HCT116 (cell line): ENCODE measurements around the gene KDM6B. TPM values are rescaled to one million over a fixed set of nuclear protein-coding genes. Genes with fewer than 3 reads are reported as not detected.

Experiments used
- ATAC-seq: fragments of 200-7000 bp; cut with Tn5 transposase; 2 replicates; pipeline ENCODE4 v1.9.1; 2020; ENCODE audit warnings: mild to moderate bottlenecking, moderate library complexity
- BruUV-seq: library from RNA; stranded (reverse); fragments of 400-500 nt; replicated peaks from 2 replicates; lab custom pipeline; 2021; lab: Mats Ljungman, UMichigan
- CTCF ChIA-PET: fragments of 300-600 bp; sonication (Branson Sonifier 250); formaldehyde crosslinking; loops from one replicate; lab custom pipeline; 2021; ENCODE audit warnings: antibody characterized with exemption; lab: Charles Lee
- POLR2A ChIA-PET: fragments of 300-600, 350-600 bp; sonication (Branson Sonifier 250); formaldehyde crosslinking; loops from one replicate; lab custom pipeline; 2021; ENCODE audit warnings: antibody characterized with exemption; lab: Charles Lee
- RAD21 ChIA-PET, 2 experiments: fragments of 300-600 bp; sonication (Branson Sonifier 250); formaldehyde crosslinking; loops; one replicate each; lab custom pipeline; 2023; ENCODE audit warnings: low total read pairs in 2 of 2; ENCODE audit not compliant: uncharacterized antibody in 2 of 2, unreplicated experiment in 2 of 2, low non-redundant PET in 1 of 2; lab: Charles Lee
- DNase-seq: peaks from one replicate; pipeline ENCODE4 v3.0.0-alpha.2; 2010; ENCODE audit warnings: low read depth, low spot score
- H2AFZ ChIP-seq: fragments of 200-600 bp; shearing (Covaris generic), sonication (generic); 2 replicates; pipeline ENCODE4 v1.6.1; 2017; ENCODE audit warnings: low read depth, mixed run types, mixed read lengths, antibody characterized with exemption, low read length; ENCODE audit not compliant: poor library complexity, severe bottlenecking
- H3K27ac ChIP-seq: 2 replicates; pipeline ENCODE4 v1.5.1; 2012; ENCODE audit warnings: low read depth, low read length
- H3K27me3 ChIP-seq: fragments of 200-600 bp; sonication (generic); 2 replicates; pipeline ENCODE4 v1.6.1; 2016; ENCODE audit warnings: mixed run types, low read length, mixed read lengths; ENCODE audit not compliant: insufficient read depth
- H3K36me3 ChIP-seq, 2 experiments: fragments of 200-500 bp in 1 of 2; fragments of 200-600 bp in 1 of 2; sonication (Bioruptor generic) in 1 of 2; sonication (generic) in 1 of 2; 2 replicates each; pipeline versions ENCODE4 v1.5.1 to v1.6.1; 2014 to 2016; ENCODE audit warnings: low read length in 2 of 2, inconsistent platforms in 1 of 2, mixed read lengths in 1 of 2, mixed run types in 1 of 2; ENCODE audit not compliant: insufficient read depth in 2 of 2, control insufficient read depth in 1 of 2
- H3K4me1 ChIP-seq, 2 experiments: fragments of 200-600 bp in 1 of 2; sonication (generic) in 1 of 2; 2 replicates each; pipeline versions ENCODE4 v1.5.1 to v1.6.1; 2012 to 2017; ENCODE audit warnings: low read length in 2 of 2, inconsistent platforms in 1 of 2, mild to moderate bottlenecking in 1 of 2, mixed read lengths in 1 of 2, mixed run types in 1 of 2, moderate library complexity in 1 of 2; ENCODE audit not compliant: insufficient read depth in 2 of 2, control insufficient read depth in 1 of 2
- H3K4me2 ChIP-seq: fragments of 200-600 bp; sonication (generic); 2 replicates; pipeline ENCODE4 v1.6.1; 2017; ENCODE audit warnings: mixed run types, low read length, mixed read lengths
- H3K4me3 ChIP-seq, 2 experiments: fragments of 200-600 bp in 1 of 2; sonication (generic) in 1 of 2; replicated peaks in 1 of 2; 2 replicates each; pipeline ENCODE4 v1.5.1; 2011 to 2016; ENCODE audit warnings: low read length in 2 of 2, control low read depth in 1 of 2, low read depth in 1 of 2, mild to moderate bottlenecking in 1 of 2, mixed read lengths in 1 of 2, mixed run types in 1 of 2
- H3K79me2 ChIP-seq: fragments of 200-600 bp; sonication (generic); 2 replicates; pipeline ENCODE4 v1.6.1; 2017; ENCODE audit warnings: mild to moderate bottlenecking, mixed run types, low read length, moderate library complexity, mixed read lengths; ENCODE audit not compliant: insufficient read depth
- H3K9ac ChIP-seq: fragments of 200-600 bp; sonication (generic); 2 replicates; pipeline ENCODE4 v1.6.1; 2016; ENCODE audit warnings: low read length, mixed read lengths
- H3K9me2 ChIP-seq: fragments of 200-600 bp; sonication (generic), shearing (Covaris generic); 2 replicates; pipeline ENCODE4 v1.6.1; 2017; ENCODE audit warnings: mixed run types, mild to moderate bottlenecking, moderate library complexity; ENCODE audit not compliant: insufficient read depth
- H3K9me3 ChIP-seq, 2 experiments: fragments of 200-500 bp in 1 of 2; fragments of 200-600 bp in 1 of 2; sonication (Bioruptor generic) in 1 of 2; sonication (generic) in 1 of 2; 2 replicates each; pipeline ENCODE4 v1.6.1; 2014 to 2017; ENCODE audit warnings: low read length in 2 of 2, mixed read lengths in 2 of 2, inconsistent platforms in 1 of 2, low read depth in 1 of 2, mild to moderate bottlenecking in 1 of 2, mixed run types in 1 of 2, moderate library complexity in 1 of 2; ENCODE audit not compliant: control insufficient read depth in 1 of 2, insufficient read depth in 1 of 2
- H4K20me1 ChIP-seq: fragments of 200-600 bp; sonication (generic), shearing (Covaris generic); 2 replicates; pipeline ENCODE4 v1.6.1; 2017; ENCODE audit warnings: mixed run types, mild to moderate bottlenecking, moderate library complexity; ENCODE audit not compliant: insufficient read depth
- CEBPB ChIP-seq: IDR thresholded peaks from 2 replicates; pipeline ENCODE4 v1.6.1; 2012; ENCODE audit warnings: low read depth
- CTCF ChIP-seq, 3 experiments: fragments of 200-600 bp in 1 of 3; sonication (generic) in 1 of 3; IDR thresholded peaks in 2 of 3; conservative IDR thresholded peaks in 1 of 3; 2 replicates each; pipeline ENCODE4 v1.5.1; 2012 to 2017; ENCODE audit warnings: low read depth in 2 of 3, low read length in 2 of 3, antibody characterized with exemption in 1 of 3, borderline replicate concordance in 1 of 3, control low read depth in 1 of 3, mild to moderate bottlenecking in 1 of 3, mixed read lengths in 1 of 3, mixed run types in 1 of 3, moderate library complexity in 1 of 3; ENCODE audit not compliant: insufficient read depth in 1 of 3
- EGR1 ChIP-seq: IDR thresholded peaks from 2 replicates; pipeline ENCODE4 v1.6.1; 2012; ENCODE audit warnings: low read depth
- EZH2 ChIP-seq: fragments of 200-600 bp; sonication (generic); IDR thresholded peaks from 2 replicates; pipeline ENCODE4 v1.6.1; 2017; ENCODE audit warnings: antibody characterized with exemption, mixed run types
- EZH2phosphoT487 ChIP-seq: fragments of 200-600 bp; IDR thresholded peaks from 2 replicates; pipeline ENCODE4 v1.6.1; 2018; ENCODE audit warnings: antibody characterized with exemption, borderline replicate concordance
- FOSL1 ChIP-seq: IDR thresholded peaks from 2 replicates; pipeline ENCODE4 v1.6.1; 2012; ENCODE audit warnings: low read depth
- POLR2AphosphoS5 ChIP-seq: IDR thresholded peaks from 2 replicates; pipeline ENCODE4 v1.6.1; 2011; ENCODE audit warnings: mild to moderate bottlenecking, low read depth, low read length, moderate library complexity
- RAD21 ChIP-seq: IDR thresholded peaks from 2 replicates; pipeline ENCODE4 v1.6.1; 2012; ENCODE audit warnings: low read depth, mild to moderate bottlenecking
- TCF7L2 ChIP-seq: IDR thresholded peaks from 2 replicates; pipeline ENCODE4 v1.7.0; 2011; ENCODE audit warnings: borderline replicate concordance, inconsistent platforms; ENCODE audit not compliant: insufficient read depth, insufficient read length; ENCODE audit errors: extremely low read depth
- YY1 ChIP-seq: IDR thresholded peaks from 2 replicates; pipeline ENCODE4 v1.6.1; 2011; ENCODE audit warnings: low read length, low read depth, moderate library complexity, mild to moderate bottlenecking; ENCODE audit not compliant: insufficient replicate concordance; ENCODE audit errors: extremely low read depth
- ZNF274 ChIP-seq: fragments of 200-500 bp; sonication (Bioruptor generic); IDR thresholded peaks from 2 replicates; pipeline ENCODE4 v1.6.1; 2014; ENCODE audit warnings: mild to moderate bottlenecking, low read depth, low read length, inconsistent platforms
- intact Hi-C: fragments of 100-400 bp; cut with micrococcal nuclease; formaldehyde crosslinking; loops from 2 replicates; pipeline ENCODE4 v1.10.0; 2022
- total RNA-seq: library from RNA; stranded (reverse); gene quantifications from one replicate; pipeline ENCODE4 v1.2.1, GENCODE V29; 2021; ENCODE audit not compliant: unreplicated experiment

The KDM6B gene
- total RNA-seq, 1 experiment from 2014 or later: 42.1 TPM

GRCh38 chr17:7859028-7859427 lies 25.0 kb downstream of the KDM6B start:
- ChIA-PET POLR2A (no interaction called here), RAD21 (no interaction called here), CTCF (interaction anchor here (0.8 to 1.4 kb wide), 3 partner anchors 34 to 131 kb away, joined by 3 to 4 read pairs (median 3); no protein-coding TSS in a partner anchor)
- peaks cover 10 to 26% of the 10 kb centered on the region in 2 experiments for H3K4me1 ChIP-seq
- TF ChIP-seq EZH2phosphoT487 (no peak), EGR1 (no peak), EZH2 (no peak), CEBPB (no peak), FOSL1 (no peak), ZNF274 (no peak), POLR2AphosphoS5 (no peak), YY1 (no peak)
- intact Hi-C loops: no loop called here
- peaks cover 42% of the 10 kb centered on the region for H3K79me2 ChIP-seq
- peaks cover 8 to 21% of the 10 kb centered on the region in 2 experiments; a peak in 3 of 4 replicates for H3K36me3 ChIP-seq
- peak overlapping the region; percentile 92 for H3K27ac ChIP-seq
- H3K4me3 ChIP-seq: peak overlapping the region; percentile 67 to 94
- no peaks in the 10 kb centered on the region for H3K9me2 ChIP-seq
- no peaks in the 10 kb centered on the region for H3K9me3 ChIP-seq
- no TSS peak for BruUV-seq
- ATAC-seq: no peak
- peak overlapping the region; percentile 93 for H3K9ac ChIP-seq
- H3K27me3 ChIP-seq: no peaks in the 10 kb centered on the region
- H3K4me2 ChIP-seq: peak overlapping the region; percentile 99
- H4K20me1 ChIP-seq: no peaks in the 10 kb centered on the region
- no peak overlapping the region for H2AFZ ChIP-seq
- no peak for DNase-seq

DNA sequence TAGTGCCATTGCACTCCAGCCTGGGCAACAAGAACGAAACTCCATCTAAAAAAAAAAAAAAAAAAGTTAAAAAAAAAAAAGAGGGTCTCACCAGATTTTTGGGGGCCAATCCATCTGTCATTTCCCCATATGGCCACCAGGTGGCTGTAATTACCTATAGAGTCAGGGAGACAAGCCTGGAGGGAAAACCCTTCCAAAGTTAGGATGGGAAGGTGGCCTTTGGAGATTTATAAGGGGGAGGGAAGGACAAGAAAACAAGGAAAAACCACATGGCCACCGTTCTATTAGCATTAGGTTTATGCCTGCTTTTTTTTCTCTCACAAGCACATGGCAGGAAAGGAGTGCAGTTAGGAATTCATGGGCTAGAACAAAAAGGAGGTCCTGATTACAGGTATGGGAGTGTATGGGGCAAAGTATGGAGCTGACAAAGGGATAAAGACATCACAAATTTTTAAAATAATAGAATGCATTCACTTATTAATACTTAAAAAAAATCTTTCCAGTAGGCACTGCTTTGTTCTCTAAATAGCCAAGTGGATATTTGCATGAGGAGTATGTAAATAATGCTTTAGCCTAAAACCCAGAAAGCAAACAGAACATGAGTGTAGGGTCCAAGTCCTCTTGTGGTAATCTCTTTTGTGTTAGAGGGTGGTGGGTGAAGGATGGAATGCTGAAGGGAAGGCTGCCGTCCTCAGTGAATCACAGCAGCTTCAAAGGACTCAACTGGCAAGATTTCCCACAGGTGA lies 28.8 kb downstream of the KDM6B start:
- no peak for DNase-seq
- Histone ChIP-seq H4K20me1 (no peaks in the 10 kb centered on the region), H3K27ac (no peak overlapping the region), H3K36me3 (peaks cover 8 to 32% of the 10 kb centered on the region in 2 experiments; a peak in 3 of 4 replicates), H3K4me3 (no peak overlapping the region), H3K4me1 (peaks cover 6 to 24% of the 10 kb centered on the region in 2 experiments), H3K27me3 (no peaks in the 10 kb centered on the region), H2AFZ (no peak overlapping the region), H3K4me2 (no peak overlapping the region), H3K9me3 (peaks cover 0 to 9% of the 10 kb centered on the region in 2 experiments; a peak in 1 of 4 replicates), H3K9me2 (no peaks in the 10 kb centered on the region), H3K9ac (no peak overlapping the region), H3K79me2 (peaks cover 31% of the 10 kb centered on the region)
- TF ChIP-seq RAD21 (peak; percentile 89), CTCF (IDR thresholded peaks at IDR 0.05 in 2 of 3, conservative IDR thresholded peaks at IDR 0.05 in 1 of 3; ENCODE audit: borderline replicate concordance in 1 of 3, insufficient read depth in 1 of 3, low read depth in 2 of 3, low read length in 2 of 3) (peak; percentile 66 to 88 (median 74)), TCF7L2 (no peak)
- no TSS peak for BruUV-seq
- intact Hi-C loops: loop anchor here (1.0 to 2.0 kb wide), 4 partner anchors 34 to 194 kb away; no protein-coding TSS in a partner anchor
- RAD21 ChIA-PET: interaction anchor here in 1 of 2 experiments (0.7 kb wide), 1 partner anchor 126 kb away, joined by 5 read pairs; no protein-coding TSS in a partner anchor
- POLR2A ChIA-PET: interaction anchor here (0.6 kb wide), 1 partner anchor 119 kb away, joined by 3 read pairs; no protein-coding TSS in a partner anchor
- CTCF ChIA-PET: interaction anchor here (0.7 to 4.0 kb wide), 12 partner anchors 11 to 195 kb away, joined by 3 to 31 read pairs (median 4); no protein-coding TSS in a partner anchor
- ATAC-seq: no peak
